Measurements from ENCODE around the gene COQ4.

DNA sequence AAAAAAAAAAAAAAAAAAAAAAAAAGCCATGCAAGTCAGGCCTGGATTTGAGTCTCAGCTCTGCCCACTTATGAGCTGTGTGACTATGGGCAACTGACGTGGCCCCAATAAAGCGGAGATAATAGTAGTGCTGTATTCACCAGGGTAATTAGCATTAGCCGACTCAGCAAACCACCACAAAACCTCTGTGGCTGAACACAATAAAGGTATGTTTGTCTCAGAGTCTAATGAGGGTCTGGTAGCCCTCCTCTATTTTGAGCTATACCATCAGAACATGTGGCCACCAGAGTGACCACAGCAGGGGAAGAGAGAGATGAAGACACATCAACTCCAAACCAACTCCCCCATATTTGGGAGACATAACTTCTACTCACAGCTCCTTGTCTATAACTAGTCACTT is 30.6 kb upstream of the COQ4 start:
- TF ChIP-seq, protein P1, sequence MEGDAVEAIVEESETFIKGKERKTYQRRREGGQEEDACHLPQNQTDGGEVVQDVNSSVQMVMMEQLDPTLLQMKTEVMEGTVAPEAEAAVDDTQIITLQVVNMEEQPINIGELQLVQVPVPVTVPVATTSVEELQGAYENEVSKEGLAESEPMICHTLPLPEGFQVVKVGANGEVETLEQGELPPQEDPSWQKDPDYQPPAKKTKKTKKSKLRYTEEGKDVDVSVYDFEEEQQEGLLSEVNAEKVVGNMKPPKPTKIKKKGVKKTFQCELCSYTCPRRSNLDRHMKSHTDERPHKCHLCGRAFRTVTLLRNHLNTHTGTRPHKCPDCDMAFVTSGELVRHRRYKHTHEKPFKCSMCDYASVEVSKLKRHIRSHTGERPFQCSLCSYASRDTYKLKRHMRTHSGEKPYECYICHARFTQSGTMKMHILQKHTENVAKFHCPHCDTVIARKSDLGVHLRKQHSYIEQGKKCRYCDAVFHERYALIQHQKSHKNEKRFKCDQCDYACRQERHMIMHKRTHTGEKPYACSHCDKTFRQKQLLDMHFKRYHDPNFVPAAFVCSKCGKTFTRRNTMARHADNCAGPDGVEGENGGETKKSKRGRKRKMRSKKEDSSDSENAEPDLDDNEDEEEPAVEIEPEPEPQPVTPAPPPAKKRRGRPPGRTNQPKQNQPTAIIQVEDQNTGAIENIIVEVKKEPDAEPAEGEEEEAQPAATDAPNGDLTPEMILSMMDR (IDR thresholded peaks at IDR 0.05): no peak
- TF ChIP-seq POLR2A (IDR thresholded peaks at IDR 0.05): no peak
- TF ChIP-seq EP300 (IDR thresholded peaks at IDR 0.05; ENCODE audit: low read depth): no peak
- no peak for TF ChIP-seq POLR2AphosphoS5 (IDR thresholded peaks at IDR 0.05)
